DOHH2 (cell line): ENCODE results near the gene BMS1.
A peak's percentile ranks its signal among the peaks of the same experiment; 100 is the strongest.

ENCODE experiments used
- EZH2phosphoT487 ChIP-seq: fragments of 200-600 bp; sonication (generic); IDR thresholded peaks from 2 replicates; pipeline ENCODE4 v1.6.1; 2017; ENCODE audit warnings: borderline replicate concordance, mild to moderate bottlenecking, antibody characterized with exemption, low read length, moderate library complexity, mixed read lengths
- TF ChIP-seq, protein P1 (sequence below): fragments of 200-600 bp; sonication (generic); IDR thresholded peaks from one replicate; pipeline ENCODE4 v1.5.1; 2014; ENCODE audit warnings: antibody characterized with exemption, mild to moderate bottlenecking, low read depth, low read length; ENCODE audit not compliant: poor library complexity, severe bottlenecking

DNA sequence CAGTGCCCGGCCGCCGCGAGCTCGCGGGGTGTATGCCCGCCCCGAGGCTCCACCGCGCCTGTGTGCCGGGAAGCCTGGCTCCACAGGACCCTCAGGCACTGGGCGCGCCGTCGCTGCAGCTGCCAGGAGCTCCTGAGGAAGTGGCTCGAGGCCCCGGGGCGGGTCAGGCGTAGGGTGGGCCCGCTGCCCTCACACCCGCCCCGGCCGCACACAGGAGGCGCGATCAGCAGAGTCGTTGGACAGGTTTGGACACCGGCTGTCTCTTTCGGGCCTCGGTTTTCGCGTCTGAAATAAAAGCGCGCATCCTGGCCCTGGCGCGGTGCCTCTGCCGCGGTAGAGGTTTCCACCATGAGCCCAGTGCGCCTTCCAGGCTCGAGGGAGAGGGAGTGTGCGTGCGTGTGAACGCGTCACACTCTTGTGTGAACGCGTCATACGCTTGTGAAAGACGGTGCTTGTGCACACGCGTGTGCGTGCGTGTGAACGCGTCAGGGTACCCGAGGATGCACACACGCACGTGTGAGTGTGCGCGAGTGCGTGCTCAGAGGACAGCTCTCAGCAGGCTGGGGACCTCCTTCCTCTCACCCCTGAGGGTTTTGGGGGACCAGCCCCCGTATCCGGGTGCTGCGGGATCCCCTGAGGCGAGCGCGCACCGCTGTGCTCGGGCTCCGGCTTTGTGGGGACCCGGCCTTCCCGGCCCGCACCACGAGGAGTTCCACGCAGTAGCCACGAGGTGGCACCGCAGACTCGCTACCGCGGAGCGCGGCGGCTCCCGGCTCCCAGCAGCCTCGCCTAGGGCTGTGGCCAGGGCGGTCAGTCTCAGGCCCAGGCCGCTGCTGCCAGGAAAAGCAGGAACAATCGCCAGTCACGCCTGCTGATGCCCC lies 83.8 kb downstream of the BMS1 start:
- TF ChIP-seq, protein P1, sequence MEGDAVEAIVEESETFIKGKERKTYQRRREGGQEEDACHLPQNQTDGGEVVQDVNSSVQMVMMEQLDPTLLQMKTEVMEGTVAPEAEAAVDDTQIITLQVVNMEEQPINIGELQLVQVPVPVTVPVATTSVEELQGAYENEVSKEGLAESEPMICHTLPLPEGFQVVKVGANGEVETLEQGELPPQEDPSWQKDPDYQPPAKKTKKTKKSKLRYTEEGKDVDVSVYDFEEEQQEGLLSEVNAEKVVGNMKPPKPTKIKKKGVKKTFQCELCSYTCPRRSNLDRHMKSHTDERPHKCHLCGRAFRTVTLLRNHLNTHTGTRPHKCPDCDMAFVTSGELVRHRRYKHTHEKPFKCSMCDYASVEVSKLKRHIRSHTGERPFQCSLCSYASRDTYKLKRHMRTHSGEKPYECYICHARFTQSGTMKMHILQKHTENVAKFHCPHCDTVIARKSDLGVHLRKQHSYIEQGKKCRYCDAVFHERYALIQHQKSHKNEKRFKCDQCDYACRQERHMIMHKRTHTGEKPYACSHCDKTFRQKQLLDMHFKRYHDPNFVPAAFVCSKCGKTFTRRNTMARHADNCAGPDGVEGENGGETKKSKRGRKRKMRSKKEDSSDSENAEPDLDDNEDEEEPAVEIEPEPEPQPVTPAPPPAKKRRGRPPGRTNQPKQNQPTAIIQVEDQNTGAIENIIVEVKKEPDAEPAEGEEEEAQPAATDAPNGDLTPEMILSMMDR, result peak; percentile 37
- TF ChIP-seq EZH2phosphoT487, result no peak
